Esophagus muscularis mucosa (tissue), 4 donors: ENCODE data around the gene MAP3K20.

Experiments used
- EP300 ChIP-seq: sonication (generic); formaldehyde crosslinking; IDR thresholded peaks from one replicate; pipeline ENCODE4 v1.6.1; 2017; ENCODE audit warnings: antibody characterized with exemption
- POLR2A ChIP-seq: fragments of 450-650 bp; IDR thresholded peaks from one replicate; pipeline ENCODE4 v1.6.1; 2017; ENCODE audit warnings: antibody characterized with exemption, moderate library complexity, mild to moderate bottlenecking, low read depth
- POLR2AphosphoS5 ChIP-seq, 2 donors: sonication (generic); formaldehyde crosslinking; IDR thresholded peaks; one replicate each; pipeline ENCODE4 v1.6.1; 2017; ENCODE audit warnings: antibody characterized with exemption in 2 of 2
- TF ChIP-seq, protein P1 (sequence below), 3 experiments: fragments of 200-600 bp in 2 of 3; fragments of 450-650 bp in 1 of 3; sonication (generic) in 2 of 3; IDR thresholded peaks; one replicate each; pipeline ENCODE4 v1.5.1; 2017 to 2019; ENCODE audit warnings: antibody characterized with exemption in 3 of 3, mild to moderate bottlenecking in 2 of 3, moderate library complexity in 1 of 3

DNA sequence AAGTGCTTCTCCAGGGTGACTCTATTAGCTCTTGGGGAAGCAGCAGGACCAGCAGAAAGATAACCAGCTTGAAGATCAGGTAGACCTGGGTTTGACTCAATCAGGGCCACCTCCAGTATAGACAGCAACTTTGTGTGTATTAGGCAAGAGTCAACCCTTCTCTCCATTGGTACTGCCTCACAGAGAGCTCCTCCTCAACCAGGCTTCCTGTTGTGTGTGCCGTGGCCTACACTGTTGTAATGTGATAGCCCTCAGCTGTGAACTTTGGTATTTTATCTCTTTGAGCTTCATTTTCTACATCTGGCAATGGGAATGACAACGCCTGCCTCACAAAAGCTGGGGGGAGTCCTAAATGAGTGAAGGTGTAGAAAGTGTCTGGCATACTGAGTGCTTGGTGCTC lies 17.0 kb upstream of the MAP3K20 start:
- TF ChIP-seq POLR2A: no peak
- TF ChIP-seq, protein P1, sequence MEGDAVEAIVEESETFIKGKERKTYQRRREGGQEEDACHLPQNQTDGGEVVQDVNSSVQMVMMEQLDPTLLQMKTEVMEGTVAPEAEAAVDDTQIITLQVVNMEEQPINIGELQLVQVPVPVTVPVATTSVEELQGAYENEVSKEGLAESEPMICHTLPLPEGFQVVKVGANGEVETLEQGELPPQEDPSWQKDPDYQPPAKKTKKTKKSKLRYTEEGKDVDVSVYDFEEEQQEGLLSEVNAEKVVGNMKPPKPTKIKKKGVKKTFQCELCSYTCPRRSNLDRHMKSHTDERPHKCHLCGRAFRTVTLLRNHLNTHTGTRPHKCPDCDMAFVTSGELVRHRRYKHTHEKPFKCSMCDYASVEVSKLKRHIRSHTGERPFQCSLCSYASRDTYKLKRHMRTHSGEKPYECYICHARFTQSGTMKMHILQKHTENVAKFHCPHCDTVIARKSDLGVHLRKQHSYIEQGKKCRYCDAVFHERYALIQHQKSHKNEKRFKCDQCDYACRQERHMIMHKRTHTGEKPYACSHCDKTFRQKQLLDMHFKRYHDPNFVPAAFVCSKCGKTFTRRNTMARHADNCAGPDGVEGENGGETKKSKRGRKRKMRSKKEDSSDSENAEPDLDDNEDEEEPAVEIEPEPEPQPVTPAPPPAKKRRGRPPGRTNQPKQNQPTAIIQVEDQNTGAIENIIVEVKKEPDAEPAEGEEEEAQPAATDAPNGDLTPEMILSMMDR (IDR thresholded peaks at IDR 0.05): no peak
- no peak for TF ChIP-seq POLR2AphosphoS5 (IDR thresholded peaks at IDR 0.05)
- no peak for TF ChIP-seq EP300
